Ishikawa (cell line): ENCODE results near the gene CEP350.
A peak's percentile ranks its signal among the peaks of the same experiment; 100 is the strongest.

Experiments
- CEBPB ChIP-seq: IDR thresholded peaks from 2 replicates; pipeline ENCODE4 v1.6.1; 2012
- CREB1 ChIP-seq: IDR thresholded peaks from 2 replicates; pipeline ENCODE4 v1.6.1; 2012; ENCODE audit warnings: low read depth
- FOXM1 ChIP-seq: IDR thresholded peaks from 2 replicates; pipeline ENCODE4 v1.6.1; 2012; ENCODE audit warnings: low read depth, borderline replicate concordance
- RAD21 ChIP-seq: IDR thresholded peaks from 2 replicates; pipeline ENCODE4 v1.6.1; 2012; ENCODE audit warnings: low read depth
- TAF1 ChIP-seq: IDR thresholded peaks from 2 replicates; pipeline ENCODE4 v1.6.1; 2012; ENCODE audit warnings: low read depth, mild to moderate bottlenecking
- YY1 ChIP-seq: IDR thresholded peaks from 2 replicates; pipeline ENCODE4 v1.6.1; 2012; ENCODE audit warnings: low read depth
- ZBTB7A ChIP-seq: IDR thresholded peaks from 2 replicates; pipeline ENCODE4 v1.6.1; 2012; ENCODE audit warnings: low read depth
- TF ChIP-seq, protein P1 (sequence below): IDR thresholded peaks from 2 replicates; pipeline ENCODE4 v1.6.1; 2012; ENCODE audit warnings: low read depth, mild to moderate bottlenecking
- TF ChIP-seq, protein P2 (sequence below): IDR thresholded peaks from 2 replicates; pipeline ENCODE4 v1.6.1; 2012

DNA sequence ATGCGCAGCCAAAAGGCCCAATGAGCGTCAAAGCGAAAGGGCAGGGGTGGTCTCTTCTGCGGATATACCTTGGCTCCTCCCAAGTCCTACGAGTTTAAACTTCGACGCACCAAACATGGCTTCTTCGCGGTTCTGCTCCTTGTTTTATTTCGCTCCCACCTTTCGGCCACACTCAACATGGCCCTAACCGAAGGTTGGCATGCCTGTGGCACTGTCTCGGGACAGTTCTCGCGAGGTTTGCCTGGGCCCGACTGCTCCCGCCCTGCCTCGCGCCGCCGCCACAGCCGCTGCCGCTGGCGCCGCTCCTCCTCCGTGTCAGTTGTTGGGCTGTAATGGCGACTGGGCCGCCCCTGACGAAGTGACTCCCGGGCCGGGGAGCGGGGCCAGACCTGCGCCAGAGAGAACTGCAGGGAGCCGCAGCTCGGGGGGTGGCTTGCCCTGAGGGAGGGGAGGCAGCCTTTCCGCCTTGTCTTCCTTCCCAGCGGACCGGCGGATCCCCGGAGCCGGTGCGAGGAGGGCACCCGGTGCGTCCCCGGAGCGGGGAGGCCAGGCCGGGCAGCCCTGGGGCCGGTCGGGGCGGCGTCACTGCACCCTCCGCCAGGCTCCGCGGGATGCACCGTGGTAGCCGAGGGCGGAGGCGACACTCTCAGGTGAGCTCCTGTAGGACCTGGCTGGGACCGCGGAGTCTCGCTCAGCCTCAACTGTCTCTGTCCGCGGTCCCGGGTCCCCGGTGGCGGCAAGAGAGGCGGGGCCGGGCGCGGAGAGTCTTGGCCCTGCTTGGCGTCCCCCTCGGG, at the start of gene CEP350:
- no peak for TF ChIP-seq RAD21
- TF ChIP-seq, protein P1, sequence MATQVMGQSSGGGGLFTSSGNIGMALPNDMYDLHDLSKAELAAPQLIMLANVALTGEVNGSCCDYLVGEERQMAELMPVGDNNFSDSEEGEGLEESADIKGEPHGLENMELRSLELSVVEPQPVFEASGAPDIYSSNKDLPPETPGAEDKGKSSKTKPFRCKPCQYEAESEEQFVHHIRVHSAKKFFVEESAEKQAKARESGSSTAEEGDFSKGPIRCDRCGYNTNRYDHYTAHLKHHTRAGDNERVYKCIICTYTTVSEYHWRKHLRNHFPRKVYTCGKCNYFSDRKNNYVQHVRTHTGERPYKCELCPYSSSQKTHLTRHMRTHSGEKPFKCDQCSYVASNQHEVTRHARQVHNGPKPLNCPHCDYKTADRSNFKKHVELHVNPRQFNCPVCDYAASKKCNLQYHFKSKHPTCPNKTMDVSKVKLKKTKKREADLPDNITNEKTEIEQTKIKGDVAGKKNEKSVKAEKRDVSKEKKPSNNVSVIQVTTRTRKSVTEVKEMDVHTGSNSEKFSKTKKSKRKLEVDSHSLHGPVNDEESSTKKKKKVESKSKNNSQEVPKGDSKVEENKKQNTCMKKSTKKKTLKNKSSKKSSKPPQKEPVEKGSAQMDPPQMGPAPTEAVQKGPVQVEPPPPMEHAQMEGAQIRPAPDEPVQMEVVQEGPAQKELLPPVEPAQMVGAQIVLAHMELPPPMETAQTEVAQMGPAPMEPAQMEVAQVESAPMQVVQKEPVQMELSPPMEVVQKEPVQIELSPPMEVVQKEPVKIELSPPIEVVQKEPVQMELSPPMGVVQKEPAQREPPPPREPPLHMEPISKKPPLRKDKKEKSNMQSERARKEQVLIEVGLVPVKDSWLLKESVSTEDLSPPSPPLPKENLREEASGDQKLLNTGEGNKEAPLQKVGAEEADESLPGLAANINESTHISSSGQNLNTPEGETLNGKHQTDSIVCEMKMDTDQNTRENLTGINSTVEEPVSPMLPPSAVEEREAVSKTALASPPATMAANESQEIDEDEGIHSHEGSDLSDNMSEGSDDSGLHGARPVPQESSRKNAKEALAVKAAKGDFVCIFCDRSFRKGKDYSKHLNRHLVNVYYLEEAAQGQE = peak; percentile 51
- TF ChIP-seq, protein P2, sequence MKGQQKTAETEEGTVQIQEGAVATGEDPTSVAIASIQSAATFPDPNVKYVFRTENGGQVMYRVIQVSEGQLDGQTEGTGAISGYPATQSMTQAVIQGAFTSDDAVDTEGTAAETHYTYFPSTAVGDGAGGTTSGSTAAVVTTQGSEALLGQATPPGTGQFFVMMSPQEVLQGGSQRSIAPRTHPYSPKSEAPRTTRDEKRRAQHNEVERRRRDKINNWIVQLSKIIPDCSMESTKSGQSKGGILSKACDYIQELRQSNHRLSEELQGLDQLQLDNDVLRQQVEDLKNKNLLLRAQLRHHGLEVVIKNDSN = peak; percentile 44; the same call in 1 of the 2 replicates
- peak; percentile 99 for TF ChIP-seq YY1
- TF ChIP-seq TAF1 = peak; percentile 99
- TF ChIP-seq CEBPB = no peak
- peak; percentile 3; the same call in 1 of the 2 replicates for TF ChIP-seq CREB1
- peak; percentile 44; the same call in 1 of the 2 replicates for TF ChIP-seq FOXM1
- 0 out of 2 replicates have a peak, but pooled peaks have one; percentile 17 for TF ChIP-seq ZBTB7A
